GM21737 (cell line): ENCODE data around the gene ERICH2.

Experiments
- ATAC-seq: cut with Tn5 transposase; IDR thresholded peaks from one replicate; pipeline ENCODE4 v1.9.1; 2021; ENCODE audit warnings: mild to moderate bottlenecking, moderate library complexity; ENCODE audit not compliant: unreplicated experiment

Gene ERICH2

GRCh38 chr2:170762760-170763159 is 7.4 kb upstream of the ERICH2 start:
- no peak for ATAC-seq

- no peak for ATAC-seq
Observed at GRCh38 chr2:170763232-170763631, 6.9 kb upstream of the ERICH2 start.

GRCh38 chr2:170764880-170765261 is 5.3 kb upstream of the ERICH2 start:
- no peak for ATAC-seq

- ATAC-seq: no peak
Observed at GRCh38 chr2:170766693-170767092, 3.5 kb upstream of the ERICH2 start.

- peak; percentile 91 for ATAC-seq
Observed at GRCh38 chr2:170770606-170771420, 635 bp downstream of the ERICH2 start.

- no peak for ATAC-seq
Observed at GRCh38 chr2:170771421-170771937, 1.3 kb downstream of the ERICH2 start.

- ATAC-seq: no peak
Observed at GRCh38 chr2:170772295-170772694, 2.1 kb downstream of the ERICH2 start.

GRCh38 chr2:170774074-170774473 is 3.9 kb downstream of the ERICH2 start:
- no peak for ATAC-seq

- ATAC-seq: no peak
Observed at GRCh38 chr2:170778900-170779299, 8.7 kb downstream of the ERICH2 start.

- ATAC-seq: no peak
Observed at GRCh38 chr2:170779304-170779703, 9.1 kb downstream of the ERICH2 start.

GRCh38 chr2:170782673-170783072 is 12.5 kb downstream of the ERICH2 start:
- no peak for ATAC-seq

- no peak for ATAC-seq
Observed at GRCh38 chr2:170783549-170783948, 13.4 kb downstream of the ERICH2 start.

- no peak for ATAC-seq
Observed at GRCh38 chr2:170798996-170799395, 28.8 kb downstream of the ERICH2 start.

GRCh38 chr2:170806548-170806947 is 36.4 kb downstream of the ERICH2 start:
- no peak for ATAC-seq

- no peak for ATAC-seq
Observed at GRCh38 chr2:170812710-170813600, 42.8 kb downstream of the ERICH2 start.

GRCh38 chr2:170813611-170814532 is 43.7 kb downstream of the ERICH2 start:
- no peak for ATAC-seq

GRCh38 chr2:170814533-170815230 is 44.5 kb downstream of the ERICH2 start:
- no peak for ATAC-seq

GRCh38 chr2:170815311-170815710 is 45.1 kb downstream of the ERICH2 start:
- no peak for ATAC-seq

- ATAC-seq: no peak
Observed at GRCh38 chr2:170815746-170816503, 45.7 kb downstream of the ERICH2 start.
